ENCODE data around the gene MEGF8. TPM values are rescaled to one million over a fixed set of nuclear protein-coding genes. Genes with fewer than 3 reads are reported as not detected.

Gene MEGF8
- total and polyA plus RNA-seq, 4 donors: 1.2 to 13.7 (median 9.4) TPM

- H3K27me3 ChIP-seq (ENCODE audit: control insufficient read depth in 4 of 4, insufficient read depth in 4 of 4, low read length in 3 of 4): no peaks in the 10 kb centered on the region
- no peak for DNase-seq (ENCODE audit: low spot score)
- H3K36me3 ChIP-seq (ENCODE audit: control insufficient read depth in 4 of 4, insufficient read depth in 3 of 4, low read depth in 1 of 4, low read length in 3 of 4): no peaks in the 10 kb centered on the region
- H3K9ac ChIP-seq (ENCODE audit: low read depth in 1 of 2, low read length in 2 of 2): no peak overlapping the region
- H3K4me3 ChIP-seq (ENCODE audit: low read depth in 1 of 3, low read length in 3 of 3): no peak overlapping the region
- H3K27ac ChIP-seq (ENCODE audit: low read depth in 1 of 2, low read length in 2 of 2): no peak overlapping the region
- peaks cover 2 to 11% (median 5%) of the 10 kb centered on the region in 4 donors for H3K4me1 ChIP-seq (ENCODE audit: control insufficient read depth in 4 of 4, insufficient read depth in 4 of 4, low read length in 3 of 4)
- no peak for TF ChIP-seq YY1 (IDR thresholded peaks at IDR 0.05)
- no peak for TF ChIP-seq FOXA2 (IDR thresholded peaks at IDR 0.05)
- TF ChIP-seq NR2F2 (IDR thresholded peaks at IDR 0.05): no peak
- no peak for TF ChIP-seq HNF4G (IDR thresholded peaks at IDR 0.05)
- TF ChIP-seq HNF4A (conservative IDR thresholded peaks at IDR 0.05): no peak
- no peak for TF ChIP-seq ATF3 (IDR thresholded peaks at IDR 0.05)
- TF ChIP-seq SP1 (IDR thresholded peaks at IDR 0.05): no peak
- TF ChIP-seq GABPA (IDR thresholded peaks at IDR 0.05 in 1 of 2, conservative IDR thresholded peaks at IDR 0.05 in 1 of 2): no peak
- no peak for TF ChIP-seq JUND (IDR thresholded peaks at IDR 0.05)
- no peak for TF ChIP-seq REST (IDR thresholded peaks at IDR 0.05)
- no peak for TF ChIP-seq ZBTB33 (IDR thresholded peaks at IDR 0.05)
- TF ChIP-seq FOXA1 (IDR thresholded peaks at IDR 0.05): no peak
- no peak for TF ChIP-seq RAD21 (IDR thresholded peaks at IDR 0.05)
- no peak for TF ChIP-seq MAX (IDR thresholded peaks at IDR 0.05)
- WGBS: 88% methylated on average over 22 of the region's 22 CpGs
- H3K9me3 ChIP-seq (ENCODE audit: control insufficient read depth in 4 of 4, low read length in 3 of 4): no peaks in the 10 kb centered on the region
Observed at GRCh38 chr19:42306646-42307045, 18.8 kb upstream of the MEGF8 start.

- Histone ChIP-seq H3K4me3 (ENCODE audit: low read depth in 1 of 3, low read length in 3 of 3) (no peak overlapping the region), H3K4me1 (ENCODE audit: control insufficient read depth in 4 of 4, insufficient read depth in 4 of 4, low read length in 3 of 4) (peaks cover 2 to 11% (median 7%) of the 10 kb centered on the region in 4 donors), H3K27ac (ENCODE audit: low read depth in 1 of 2, low read length in 2 of 2) (no peak overlapping the region), H3K36me3 (ENCODE audit: control insufficient read depth in 4 of 4, insufficient read depth in 3 of 4, low read depth in 1 of 4, low read length in 3 of 4) (no peaks in the 10 kb centered on the region), H3K9ac (ENCODE audit: low read depth in 1 of 2, low read length in 2 of 2) (no peak overlapping the region), H3K27me3 (ENCODE audit: control insufficient read depth in 4 of 4, insufficient read depth in 4 of 4, low read length in 3 of 4) (no peaks in the 10 kb centered on the region), H3K9me3 (ENCODE audit: control insufficient read depth in 4 of 4, low read length in 3 of 4) (no peaks in the 10 kb centered on the region)
- WGBS: 92% methylated on average over 14 of the region's 14 CpGs
- no peak for DNase-seq (ENCODE audit: low spot score)
- TF ChIP-seq NR2F2 (IDR thresholded peaks at IDR 0.05): no peak
- no peak for TF ChIP-seq FOXA1 (IDR thresholded peaks at IDR 0.05)
- no peak for TF ChIP-seq EGR1 (IDR thresholded peaks at IDR 0.05; ENCODE audit: low read depth in 2 of 2)
- no peak for TF ChIP-seq HNF4A (conservative IDR thresholded peaks at IDR 0.05)
- no peak for TF ChIP-seq RAD21 (IDR thresholded peaks at IDR 0.05)
- TF ChIP-seq RXRA (IDR thresholded peaks at IDR 0.05): no peak
- no peak for TF ChIP-seq TAF1 (conservative IDR thresholded peaks at IDR 0.05)
- TF ChIP-seq JUND (IDR thresholded peaks at IDR 0.05): no peak
- no peak for TF ChIP-seq CTCF (IDR thresholded peaks at IDR 0.05; ENCODE audit: low read depth, low read length, missing input control)
- TF ChIP-seq FOXA2 (IDR thresholded peaks at IDR 0.05): no peak
- no peak for TF ChIP-seq HNF4G (IDR thresholded peaks at IDR 0.05)
- TF ChIP-seq GABPA (IDR thresholded peaks at IDR 0.05 in 1 of 2, conservative IDR thresholded peaks at IDR 0.05 in 1 of 2): no peak
- no peak for TF ChIP-seq ATF3 (IDR thresholded peaks at IDR 0.05)
- TF ChIP-seq MAX (IDR thresholded peaks at IDR 0.05): no peak
- TF ChIP-seq REST (IDR thresholded peaks at IDR 0.05): no peak
Observed at GRCh38 chr19:42309686-42310085, 15.7 kb upstream of the MEGF8 start.

Data from liver (tissue), 9 donors.